ENCODE results near the gene MTIF3.

DNA sequence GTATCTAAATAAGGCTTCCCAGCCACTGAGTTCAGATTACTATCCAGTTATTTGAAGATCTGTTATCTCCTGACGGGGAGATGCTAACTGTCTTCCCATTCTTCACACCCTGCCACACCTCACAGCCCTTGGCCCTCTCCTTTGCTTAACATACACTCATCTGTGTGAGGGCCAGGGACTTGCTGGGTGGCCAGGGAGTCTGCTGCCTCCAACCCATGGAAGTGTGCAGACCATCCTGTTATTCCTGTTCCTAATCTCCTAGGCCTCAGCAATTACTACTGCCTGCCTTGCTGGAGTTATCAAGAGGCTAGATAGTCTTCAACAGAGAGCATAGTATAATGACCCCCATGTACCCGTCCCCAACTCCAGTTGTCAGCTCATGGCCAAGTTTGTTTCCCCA, 62.1 kb downstream of the MTIF3 start:
- TF ChIP-seq, protein P1, sequence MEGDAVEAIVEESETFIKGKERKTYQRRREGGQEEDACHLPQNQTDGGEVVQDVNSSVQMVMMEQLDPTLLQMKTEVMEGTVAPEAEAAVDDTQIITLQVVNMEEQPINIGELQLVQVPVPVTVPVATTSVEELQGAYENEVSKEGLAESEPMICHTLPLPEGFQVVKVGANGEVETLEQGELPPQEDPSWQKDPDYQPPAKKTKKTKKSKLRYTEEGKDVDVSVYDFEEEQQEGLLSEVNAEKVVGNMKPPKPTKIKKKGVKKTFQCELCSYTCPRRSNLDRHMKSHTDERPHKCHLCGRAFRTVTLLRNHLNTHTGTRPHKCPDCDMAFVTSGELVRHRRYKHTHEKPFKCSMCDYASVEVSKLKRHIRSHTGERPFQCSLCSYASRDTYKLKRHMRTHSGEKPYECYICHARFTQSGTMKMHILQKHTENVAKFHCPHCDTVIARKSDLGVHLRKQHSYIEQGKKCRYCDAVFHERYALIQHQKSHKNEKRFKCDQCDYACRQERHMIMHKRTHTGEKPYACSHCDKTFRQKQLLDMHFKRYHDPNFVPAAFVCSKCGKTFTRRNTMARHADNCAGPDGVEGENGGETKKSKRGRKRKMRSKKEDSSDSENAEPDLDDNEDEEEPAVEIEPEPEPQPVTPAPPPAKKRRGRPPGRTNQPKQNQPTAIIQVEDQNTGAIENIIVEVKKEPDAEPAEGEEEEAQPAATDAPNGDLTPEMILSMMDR (IDR thresholded peaks at IDR 0.05; ENCODE audit: borderline replicate concordance, extremely low read depth, low read length, poor library complexity, severe bottlenecking), result no peak
- no peak for TF ChIP-seq EZH2 (IDR thresholded peaks at IDR 0.05; ENCODE audit: borderline replicate concordance, low read depth, low read length, severe bottlenecking)
